LHCN-M2 (cell line): ENCODE results near the gene DOCK1. TPM values are rescaled to one million over a fixed set of nuclear protein-coding genes. Genes with fewer than 3 reads are reported as not detected.

Experiments
- DNase-seq: peaks from one replicate; pipeline ENCODE4 v3.0.0-alpha.2; 2012; ENCODE audit warnings: low read depth
- total RNA-seq: library from RNA; depleted of rRNA; stranded (reverse); fragments of >200 nt; gene quantifications from 2 replicates; pipeline ENCODE4 v1.2.3, GENCODE V29; 2014

Gene DOCK1
- total RNA-seq, 1 experiment from 2014 or later = 45.5 TPM

DNA sequence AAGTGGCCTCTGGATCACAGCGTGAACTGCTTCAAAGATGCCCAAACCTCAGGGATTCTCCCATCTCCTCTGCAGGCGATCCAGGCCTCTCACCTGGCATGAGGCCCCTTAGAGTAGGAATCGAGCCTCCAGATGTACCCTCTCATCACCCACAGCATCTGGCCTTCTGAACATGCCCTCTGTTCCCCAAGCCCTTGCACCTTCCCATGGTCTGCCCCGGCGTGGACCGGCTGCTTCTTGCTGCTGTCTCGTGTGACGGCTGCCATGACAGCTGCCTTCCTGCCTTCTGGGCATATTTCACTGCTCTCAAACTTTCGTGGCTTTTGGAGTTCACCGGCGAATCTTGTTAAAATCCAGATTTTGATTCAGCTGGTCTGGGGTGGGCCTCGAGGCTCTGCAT is 486.6 kb downstream of the DOCK1 start:
- no peak for DNase-seq

DNA sequence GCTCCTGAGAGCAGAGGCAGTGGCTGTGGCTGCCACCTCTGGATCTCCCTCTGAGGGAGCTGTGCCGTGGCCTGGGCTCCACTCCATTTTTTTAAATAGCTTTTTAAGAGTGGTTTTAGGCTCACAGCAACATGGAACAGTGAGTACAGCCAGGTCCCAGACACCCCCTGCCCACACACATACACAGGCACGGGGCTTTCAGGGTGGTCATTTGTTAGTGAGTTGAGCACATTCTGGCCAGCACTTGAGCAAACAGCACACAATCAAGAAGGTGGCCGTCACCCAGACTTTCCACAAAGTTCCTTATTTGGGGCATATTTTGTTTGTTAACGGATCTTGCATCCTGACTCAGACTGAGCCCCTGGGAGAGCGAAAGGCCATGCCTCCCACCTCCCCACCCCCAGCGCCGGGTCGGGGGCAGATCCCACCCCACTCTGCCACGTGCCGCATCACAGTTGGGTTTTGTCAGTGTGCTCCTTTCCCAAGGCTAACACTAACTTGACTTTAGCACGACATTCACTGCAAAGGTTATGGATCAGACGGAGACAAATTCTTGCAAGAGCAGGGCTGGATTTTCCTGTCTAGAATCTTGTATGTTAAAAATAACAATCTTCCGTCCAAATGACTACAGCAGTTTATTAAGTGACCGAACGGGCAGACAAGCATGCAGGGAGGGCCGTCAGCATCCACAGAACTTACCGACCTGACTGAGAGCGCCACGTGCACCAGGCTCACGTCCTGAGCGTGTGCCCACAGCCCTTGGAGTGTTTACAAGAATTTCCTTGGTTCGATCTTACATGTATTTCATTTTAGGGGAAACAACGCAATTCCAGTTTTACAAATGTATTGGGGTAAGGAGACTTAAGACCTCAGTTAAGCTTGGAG is 487.4 kb downstream of the DOCK1 start:
- no peak for DNase-seq

DNA sequence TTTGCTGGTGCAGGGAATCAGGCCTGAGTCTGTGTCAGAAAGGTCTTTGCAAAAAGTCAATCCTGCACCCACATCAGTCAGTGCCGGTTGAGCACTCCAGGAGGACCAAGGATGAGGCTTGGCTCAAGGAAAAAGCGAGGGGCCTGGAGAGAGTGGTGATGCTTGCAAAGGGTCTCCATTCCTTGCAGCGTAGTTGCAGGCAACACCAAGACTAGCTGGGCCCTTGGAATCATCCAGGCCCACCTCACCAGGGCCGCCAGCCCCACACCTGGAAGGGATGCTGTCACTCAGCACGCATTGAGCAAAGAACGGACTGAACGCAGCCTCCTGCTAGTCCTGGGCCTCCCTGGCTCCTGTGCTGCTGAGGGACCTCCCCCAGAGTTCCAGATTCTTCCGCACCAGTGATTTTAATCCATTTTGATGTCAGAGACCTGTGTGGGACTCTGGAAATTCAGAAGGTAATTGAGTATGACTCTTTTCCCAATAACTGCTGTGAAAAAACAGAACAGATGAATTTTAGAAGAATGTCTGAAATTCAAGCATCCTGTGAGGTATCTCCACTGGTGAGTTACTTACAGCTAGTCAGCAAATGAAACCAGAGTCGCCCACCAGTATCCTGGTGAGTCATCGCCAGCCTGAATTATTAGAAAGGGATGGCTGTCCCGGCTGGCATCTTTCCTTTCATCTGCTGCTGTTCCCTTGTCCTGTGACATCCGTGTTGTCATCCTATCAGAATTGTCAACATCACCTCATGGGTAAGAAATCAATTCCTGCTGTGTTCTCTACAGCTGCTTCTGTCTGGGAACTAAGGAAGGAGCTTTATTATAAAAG is 493.1 kb downstream of the DOCK1 start:
- DNase-seq = peak; percentile 78

DNA sequence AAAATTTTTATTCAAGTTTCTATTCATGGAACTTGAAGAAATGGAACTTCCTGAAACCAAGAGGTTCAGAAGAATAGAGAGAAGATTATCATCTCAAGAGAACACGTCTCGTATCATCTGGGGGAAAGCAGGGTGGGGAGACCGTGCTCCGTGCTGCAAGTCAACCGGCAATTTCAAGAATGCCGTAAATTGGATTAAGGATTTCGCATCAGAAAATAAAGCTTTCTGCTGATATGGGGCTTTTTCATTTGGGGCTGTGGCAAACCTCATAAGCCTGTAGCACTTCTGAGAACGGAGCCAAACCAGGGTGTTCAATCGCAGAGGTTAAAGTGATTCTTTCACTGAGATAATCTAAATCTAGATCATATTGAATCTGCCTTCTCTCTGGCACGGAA is 493.7 kb downstream of the DOCK1 start:
- no peak for DNase-seq

DNA sequence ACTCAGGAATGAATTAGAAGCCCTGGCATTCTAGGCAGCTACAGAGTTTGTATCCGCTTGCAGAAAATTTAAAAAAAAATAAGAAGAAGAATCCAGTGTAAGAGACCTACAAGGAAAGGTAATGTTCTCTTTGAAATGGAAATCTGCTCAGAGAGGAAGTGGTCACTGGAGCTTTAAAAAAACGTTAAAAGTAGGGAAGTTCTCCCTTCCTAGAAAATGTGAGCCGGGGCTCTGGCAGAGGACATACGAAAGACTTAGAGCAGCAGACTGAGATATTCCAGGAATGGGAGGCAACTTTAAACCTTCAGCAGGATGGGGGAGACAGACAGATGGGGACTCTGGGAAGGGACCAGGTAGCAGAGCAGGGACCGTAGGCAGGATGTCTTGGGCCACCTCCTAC is 494.4 kb downstream of the DOCK1 start:
- no peak for DNase-seq

DNA sequence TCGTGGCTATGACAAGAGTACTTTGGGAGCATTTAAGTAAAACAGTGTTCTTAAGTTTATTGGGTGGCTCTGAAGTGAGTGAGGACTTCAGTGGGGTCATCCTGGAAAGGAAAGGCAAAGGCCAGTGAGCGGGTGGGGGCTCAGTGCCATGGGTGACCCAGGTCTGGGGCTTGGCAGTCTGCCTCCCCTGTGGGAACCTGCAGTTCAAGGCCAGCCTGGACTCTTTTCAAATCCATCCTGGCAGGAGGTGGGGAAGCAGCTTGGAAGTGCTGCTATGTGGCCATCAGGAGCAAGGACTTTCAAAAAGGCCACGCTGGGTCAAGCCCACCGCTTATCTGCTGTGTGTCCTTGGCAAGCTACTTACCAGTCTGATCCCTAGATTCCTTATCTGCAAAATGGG is 495.0 kb downstream of the DOCK1 start:
- DNase-seq = no peak

DNA sequence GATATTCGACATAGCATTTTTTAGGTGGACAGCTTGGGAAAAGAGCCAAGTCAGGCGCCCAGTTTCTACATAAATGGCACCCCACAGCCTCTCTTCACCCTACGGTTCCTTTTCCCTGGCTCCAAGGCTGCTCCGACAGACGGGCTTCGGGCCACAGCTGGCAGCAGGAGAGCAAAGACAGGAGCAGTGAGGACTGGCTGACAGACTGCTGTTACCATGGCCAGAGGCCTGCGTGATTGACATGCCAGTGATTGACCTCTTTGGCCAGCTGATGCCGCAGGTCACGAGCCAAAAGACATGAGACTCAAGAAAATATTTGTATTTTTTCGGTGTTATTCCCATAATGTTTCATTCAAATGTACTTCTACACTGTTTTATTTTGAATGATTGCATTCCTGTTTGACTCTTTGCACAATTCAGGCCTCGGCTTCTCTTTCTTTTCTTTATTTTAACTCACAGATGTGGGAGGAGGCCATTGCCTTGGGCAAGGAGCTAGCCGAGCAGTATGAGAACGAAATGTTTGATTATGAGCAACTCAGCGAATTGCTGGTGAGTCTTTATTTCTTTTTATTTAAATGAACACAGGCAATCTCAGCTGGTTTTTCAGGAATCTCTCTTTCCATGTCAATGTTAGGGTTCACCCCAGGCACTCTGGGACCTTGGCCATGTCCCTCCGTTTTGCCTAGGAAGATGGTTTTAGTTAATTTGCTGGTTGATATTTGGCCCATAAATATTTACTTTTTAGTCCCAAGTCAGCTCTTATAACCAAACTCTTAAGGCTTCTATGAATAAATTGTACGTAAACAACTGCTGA is 497.6 kb downstream of the DOCK1 start:
- DNase-seq = no peak

DNA sequence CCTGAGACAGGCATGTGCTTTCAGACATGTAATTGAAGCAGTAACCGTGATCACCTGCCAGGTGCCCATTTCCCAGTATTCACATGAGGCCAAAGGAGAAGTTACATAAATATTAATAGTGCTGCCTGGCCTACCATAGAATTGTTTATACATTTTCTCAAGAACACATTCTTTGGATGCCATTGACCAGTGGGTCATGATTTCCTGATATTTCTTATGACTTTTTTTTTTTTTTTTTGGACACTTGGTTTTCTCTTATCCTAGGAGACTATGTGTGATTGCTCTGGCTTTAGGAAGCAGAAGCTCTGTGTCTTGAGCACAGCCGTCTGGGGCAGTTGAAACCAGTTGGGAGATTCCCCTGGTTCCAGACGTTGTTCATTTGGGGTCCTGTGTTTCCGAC is 500.0 kb downstream of the DOCK1 start:
- DNase-seq = no peak

DNA sequence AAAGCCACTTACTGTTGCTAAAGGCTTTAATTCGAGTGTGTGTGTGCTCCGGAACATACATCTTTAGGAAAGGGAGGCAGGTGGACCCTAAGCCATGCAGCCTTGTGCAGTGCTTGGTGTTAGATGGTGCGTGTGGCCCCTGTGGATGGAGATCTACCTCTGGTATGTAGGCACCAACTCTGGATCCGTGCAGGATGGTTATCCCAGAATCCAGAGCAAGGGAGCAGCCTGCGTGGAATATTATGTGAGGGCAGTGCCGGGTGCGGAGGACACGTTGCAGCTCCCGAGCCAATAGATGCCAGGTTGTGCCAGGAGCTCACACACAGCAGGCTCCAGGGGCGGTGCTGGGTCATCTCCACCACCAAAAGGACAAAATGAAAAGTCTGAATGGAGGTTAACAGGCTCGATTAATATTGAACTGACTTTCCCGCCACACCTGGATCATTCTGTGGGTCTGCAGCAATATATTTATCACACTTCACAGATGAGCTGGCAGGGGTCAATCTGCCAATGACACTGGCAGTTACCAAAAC is 500.9 kb downstream of the DOCK1 start:
- no peak for DNase-seq

DNA sequence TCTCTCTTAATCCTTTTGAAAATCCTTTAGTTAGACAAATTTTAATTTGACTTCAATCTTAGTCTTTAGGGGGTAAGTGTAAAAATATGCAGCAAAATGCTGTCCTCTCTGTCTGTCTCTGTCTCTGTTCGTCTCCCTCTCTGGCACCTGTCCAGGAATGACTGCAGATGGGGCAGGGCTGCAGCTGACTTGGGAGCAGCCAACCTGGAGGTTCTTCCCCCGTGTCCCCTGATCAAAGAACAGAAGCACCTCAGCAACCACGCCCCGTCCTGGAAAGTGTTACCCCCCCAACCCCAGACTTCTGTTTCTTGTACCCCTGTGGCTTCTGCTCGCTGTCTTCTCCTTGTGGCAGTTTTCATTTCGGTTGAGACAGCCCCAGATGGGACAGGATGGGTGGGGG is 502.3 kb downstream of the DOCK1 start:
- no peak for DNase-seq

DNA sequence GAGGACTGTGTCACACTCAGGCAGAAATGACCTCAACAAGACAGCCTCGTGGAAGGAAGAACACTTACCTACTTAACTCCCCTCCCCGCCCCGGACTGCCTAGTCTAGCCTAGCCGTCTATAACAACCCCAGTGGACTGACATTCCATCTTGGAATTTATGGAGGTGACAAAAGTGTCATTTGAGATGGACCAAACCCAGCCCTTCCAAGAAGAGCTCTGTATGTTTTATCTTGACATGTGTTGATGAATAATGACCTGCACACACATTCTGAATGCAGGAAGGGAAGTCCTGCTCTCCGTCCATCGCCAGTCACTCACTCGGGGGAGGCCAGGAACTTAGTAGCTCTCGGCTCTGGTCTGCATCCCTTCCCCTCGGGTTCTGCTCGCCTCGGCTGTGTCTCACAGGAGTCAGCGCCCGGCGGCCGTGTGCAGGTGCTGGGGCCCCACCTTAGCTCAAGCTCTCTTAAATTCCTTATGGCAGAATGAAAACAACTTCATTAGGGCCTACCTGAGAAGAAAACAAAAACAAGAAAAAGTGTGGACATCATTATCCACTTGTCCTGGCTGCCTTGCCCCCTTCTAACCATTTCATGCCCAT is 503.0 kb downstream of the DOCK1 start:
- DNase-seq = no peak

DNA sequence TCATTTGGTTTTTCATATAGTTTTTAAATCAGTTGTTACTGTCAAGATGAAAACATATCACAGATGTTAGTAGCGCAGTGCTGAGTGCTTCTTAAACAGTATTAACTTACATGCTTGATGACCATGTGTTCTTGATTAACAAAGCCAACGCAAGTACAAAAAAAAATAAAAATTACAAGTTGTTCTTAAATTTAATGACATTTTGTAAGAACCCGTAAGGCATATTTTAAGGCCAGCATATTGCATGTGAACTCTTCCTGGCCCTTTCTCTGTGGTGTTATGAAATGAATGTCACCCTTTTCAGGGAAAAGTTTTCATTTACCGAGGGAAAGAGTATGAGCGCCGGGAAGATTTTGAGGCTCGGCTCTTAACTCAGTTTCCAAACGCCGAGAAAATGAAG is 503.5 kb downstream of the DOCK1 start:
- no peak for DNase-seq

DNA sequence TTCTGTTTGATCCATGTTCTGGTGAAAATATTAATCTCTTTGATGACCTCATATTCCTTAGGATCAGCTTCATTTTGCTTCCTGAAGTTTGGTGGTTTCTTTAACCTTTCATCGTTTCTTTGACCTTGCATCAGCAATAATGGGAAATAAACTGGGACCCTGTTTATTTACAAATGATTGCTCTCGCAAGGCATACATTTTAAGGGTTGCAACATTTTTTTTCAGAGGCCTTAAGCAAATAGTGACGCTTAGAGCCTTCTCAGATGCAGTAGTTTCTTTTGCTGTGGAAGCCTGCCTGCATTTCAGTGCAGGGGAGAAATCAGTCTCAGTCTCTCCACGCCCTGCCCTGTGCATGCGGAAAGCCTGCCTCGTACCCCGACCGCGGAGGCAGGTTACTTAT is 504.8 kb downstream of the DOCK1 start:
- no peak for DNase-seq

DNA sequence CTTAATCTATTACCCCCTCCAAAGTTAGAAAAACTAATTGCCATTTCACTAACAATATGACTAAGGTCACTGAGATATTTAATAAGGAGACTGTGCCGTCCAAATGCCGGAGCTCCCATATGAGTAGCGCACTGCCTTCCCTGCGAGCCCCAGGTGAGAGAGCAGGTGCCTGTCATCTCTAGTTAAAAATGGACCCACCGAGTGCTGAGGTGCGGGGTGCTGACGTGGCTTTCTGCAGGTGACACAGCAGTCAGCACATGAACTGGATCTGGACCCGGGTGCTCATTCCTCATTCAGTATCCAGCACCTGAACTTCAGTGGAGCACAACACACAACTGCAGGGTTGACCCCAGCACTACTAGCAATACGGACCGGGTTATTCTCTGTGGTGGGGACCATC is 505.8 kb downstream of the DOCK1 start:
- no peak for DNase-seq

DNA sequence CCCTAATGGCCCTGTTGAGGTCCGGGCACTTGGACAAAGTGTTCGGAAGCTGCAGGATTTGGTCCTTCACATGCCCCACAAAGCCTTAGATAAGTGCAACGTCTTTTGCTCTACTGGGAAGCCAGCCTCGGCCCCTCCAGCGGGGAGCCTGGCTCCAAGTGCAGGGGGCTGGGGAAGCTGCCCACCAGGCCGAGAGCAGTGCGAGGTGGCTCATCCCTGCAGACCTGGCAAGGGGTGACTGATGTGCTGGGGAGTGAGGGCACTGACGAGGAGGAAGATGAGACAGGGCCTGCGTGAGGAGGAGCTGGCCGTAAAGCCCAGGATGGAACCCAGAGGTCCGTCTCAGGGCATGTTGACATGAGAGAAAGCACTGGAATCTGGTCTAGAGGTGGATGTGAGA is 508.1 kb downstream of the DOCK1 start:
- DNase-seq = no peak

DNA sequence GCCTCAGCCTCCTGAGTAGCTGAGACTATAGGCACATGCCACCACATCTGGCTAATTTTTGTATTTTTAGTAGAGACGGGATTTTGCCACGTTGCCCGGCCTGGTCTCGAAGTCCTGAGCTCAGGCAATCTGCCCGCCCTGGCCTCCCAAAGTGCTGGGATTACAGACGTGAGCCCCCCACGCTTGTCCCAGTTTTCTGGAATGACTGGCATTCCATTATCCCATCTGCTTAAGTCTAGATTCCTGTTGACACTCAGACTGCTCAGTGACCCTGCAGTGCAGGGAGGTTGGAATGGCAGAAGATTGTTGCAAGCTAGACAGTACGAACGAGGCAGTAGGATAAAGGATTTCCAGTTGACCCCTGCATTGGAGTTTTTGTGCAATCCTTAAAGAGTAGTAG is 508.8 kb downstream of the DOCK1 start:
- DNase-seq = no peak

DNA sequence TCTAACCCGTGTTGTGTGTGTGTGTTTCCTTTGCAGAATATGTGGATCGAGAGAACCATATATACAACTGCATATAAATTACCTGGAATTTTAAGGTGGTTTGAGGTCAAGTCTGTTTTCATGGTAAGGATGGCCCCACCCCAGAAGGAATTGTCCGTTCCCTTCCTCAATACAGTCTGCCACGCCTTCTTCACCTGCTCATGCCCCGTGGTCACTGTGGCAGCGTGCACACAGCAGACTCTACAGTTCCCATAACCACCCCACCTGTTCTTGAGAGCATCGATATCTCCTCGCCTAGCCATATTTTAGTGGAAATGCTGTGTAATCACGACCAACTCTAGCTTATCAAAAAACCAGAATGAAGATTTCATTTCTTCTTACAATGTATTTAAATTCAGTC is 509.9 kb downstream of the DOCK1 start:
- DNase-seq = no peak

DNA sequence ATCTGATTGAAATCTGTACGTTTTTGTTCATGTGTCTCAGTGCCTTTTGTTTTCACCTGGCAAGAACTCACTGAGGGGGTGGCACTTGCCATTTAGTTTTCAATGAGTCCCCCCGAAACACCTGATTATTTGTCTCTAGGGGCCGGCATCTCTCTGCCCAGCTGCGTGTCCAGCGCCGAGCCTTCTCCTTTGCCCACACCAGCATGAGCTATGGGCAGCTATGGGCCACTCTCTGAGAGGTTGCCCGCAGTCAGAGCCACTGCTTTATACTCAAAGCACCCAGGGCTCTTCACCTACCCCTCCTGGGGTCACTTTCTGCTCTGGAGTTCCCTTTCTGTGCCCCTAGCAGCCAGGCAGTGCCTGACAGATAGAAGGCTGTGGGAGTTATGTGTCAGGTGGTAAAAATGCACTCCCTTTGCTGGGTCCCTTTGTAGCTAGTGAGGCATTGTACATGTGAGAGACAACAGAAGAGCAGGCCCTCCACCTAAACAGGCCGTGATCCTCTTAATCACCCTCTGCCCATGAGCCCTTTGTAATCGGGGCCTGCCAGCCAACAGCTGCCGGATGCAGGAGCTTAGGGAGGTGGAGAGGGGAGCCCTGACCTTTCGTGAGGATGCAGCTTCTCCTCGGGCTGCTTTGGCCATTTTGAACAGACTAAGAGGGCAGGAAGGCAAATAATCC is 510.8 kb downstream of the DOCK1 start:
- DNase-seq = peak; percentile 44

DNA sequence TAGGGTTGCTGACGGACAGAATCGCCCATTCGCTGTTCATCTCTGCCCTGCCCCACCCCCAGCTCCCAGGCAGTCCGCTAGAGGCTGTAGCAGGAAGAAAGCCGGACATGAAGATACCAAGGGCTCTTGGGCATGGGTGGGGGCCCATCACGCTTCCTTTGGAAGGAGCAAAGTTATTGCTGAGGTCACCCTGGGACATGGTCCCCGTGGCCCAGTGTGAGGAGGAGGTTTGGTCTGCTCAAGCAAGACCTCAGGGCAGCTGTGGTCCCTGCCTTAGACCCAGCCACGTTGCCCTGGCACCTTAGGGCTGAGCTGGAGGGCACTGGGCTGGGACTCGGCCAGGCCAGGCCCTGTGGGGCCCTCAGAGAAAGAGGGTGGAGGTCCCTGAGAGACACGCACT is 511.8 kb downstream of the DOCK1 start:
- no peak for DNase-seq

DNA sequence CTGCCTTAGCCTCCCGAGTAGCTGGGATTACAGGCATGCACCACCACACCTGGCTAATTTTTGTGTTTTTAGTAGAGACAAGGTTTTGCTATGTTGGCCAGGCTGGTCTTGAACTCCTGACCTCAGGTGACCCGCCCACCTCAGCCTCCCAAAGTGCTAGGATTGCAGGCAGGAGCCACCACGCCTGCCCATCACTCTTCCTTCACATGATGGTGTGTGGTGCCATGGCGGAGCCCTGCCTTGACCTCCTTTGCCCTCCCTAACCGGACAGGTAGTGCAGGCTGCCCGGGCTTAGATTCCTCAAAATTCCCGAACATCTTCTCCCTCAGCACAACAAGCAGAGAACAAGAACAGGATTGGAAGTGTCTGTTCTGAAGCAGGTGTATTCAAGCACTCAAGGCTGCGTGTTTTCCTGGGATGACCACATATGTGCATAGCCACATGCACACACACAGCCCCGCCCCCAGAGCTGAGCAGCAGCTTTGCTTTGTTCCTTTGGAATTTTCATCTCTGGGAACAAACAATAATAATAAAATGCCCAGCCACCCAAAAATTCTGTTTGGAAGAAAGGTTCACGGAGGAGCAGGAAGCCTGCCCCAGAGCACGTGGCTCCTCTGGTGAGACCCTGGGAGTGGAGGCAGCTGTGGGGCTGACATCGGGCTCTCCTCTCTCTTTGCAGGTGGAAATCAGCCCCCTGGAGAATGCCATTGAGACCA is 512.6 kb downstream of the DOCK1 start:
- DNase-seq = no peak
